GM18858 (cell line): ENCODE measurements around the gene SP110.

ENCODE experiments used
- ATAC-seq: cut with Tn5 transposase; IDR thresholded peaks from one replicate; pipeline ENCODE4 v1.9.1; 2021; ENCODE audit not compliant: unreplicated experiment

Gene SP110

DNA sequence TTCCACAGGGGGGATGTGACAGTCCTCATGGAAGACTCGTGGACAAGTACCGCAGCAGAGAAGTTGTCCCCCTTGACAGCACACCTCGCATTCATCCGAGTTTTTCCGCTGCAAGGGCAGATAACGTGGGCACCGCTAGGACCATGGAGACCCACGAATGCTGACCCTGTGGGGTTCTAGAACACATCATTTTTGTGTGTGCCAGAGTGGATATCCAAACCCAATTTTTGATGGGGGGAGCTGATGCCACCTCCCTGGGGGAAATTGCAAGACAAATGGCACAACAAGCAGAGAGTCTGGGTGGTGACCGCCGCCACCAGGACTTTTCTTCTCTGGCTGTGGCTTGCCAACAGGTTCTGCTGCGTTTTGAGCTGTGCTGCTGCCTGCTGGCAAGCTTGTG, 46.9 kb downstream of the SP110 start:
- ATAC-seq: no peak

GRCh38 chr2:230172156-230172555, 47.6 kb downstream of the SP110 start:
- ATAC-seq: no peak

- ATAC-seq: no peak
Measured at GRCh38 chr2:230170532-230170931, 49.3 kb downstream of the SP110 start.

DNA sequence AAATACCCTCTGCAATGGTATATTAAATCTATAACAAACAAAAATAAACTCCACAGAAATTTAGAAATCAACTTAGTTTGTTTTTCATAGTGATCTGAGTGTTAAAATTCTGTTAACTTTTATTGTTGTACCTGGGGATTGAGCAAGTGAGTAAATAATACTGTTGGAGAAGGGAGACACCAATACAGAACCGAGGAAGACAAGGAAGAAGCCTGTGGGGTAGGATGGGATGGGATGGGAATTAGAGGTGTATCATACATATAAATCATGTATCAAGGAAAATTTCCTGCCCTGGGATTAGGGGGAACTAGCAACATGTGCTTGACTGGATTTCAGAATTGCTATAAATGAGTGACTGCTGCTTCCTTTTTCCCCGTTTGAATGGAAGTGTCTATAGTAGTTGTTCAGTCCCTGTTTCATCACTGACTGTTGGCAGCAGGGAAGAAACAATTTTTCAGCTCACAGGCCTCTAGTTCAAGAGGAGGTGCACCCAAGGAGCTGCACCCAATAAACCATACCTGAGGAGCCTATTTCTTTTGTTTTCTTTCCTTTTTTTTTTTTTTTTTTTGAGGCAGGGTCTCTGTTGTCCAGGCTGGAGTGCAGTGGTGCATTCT, 53.1 kb downstream of the SP110 start:
- ATAC-seq: no peak

DNA sequence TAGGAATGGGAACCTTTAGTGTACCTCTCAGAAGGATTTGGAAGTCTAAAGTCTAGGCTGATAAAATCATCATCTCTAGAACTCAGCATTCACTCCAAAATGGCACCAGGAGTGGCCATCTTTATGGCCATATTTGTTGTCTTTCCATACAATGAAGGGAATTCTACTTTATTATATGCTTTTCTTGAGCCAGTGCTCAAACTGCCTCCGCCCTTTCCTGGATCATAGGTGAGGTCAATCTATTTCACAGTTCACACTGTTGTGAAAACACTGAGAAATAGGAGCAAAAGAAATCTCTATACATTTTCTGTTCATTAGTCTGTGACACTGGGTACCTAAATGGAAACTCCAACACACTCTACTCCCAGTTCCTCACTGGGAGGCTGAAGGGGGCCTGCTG, 55.6 kb downstream of the SP110 start:
- ATAC-seq: no peak

GRCh38 chr2:230162981-230163380, 56.8 kb downstream of the SP110 start:
- ATAC-seq: no peak

DNA sequence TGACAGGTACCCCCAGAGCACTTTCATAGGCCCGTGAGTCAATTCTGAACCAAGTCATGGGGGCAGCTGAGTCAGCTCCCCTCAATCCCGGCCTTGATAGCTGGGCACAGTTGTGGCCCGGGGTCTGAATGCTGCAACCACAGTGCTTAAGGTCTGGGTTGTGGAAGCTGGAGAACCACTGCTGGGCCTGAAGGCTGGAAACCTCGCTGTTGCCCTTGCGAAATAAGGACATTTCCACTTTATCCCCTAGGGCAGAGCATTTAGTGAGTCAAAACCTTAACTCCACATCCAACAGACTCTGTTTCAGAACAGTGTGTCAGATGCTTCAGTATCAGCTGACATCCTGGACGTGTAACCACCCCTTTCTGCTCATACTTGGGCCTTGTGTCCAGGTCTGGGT, 58.6 kb downstream of the SP110 start:
- no peak for ATAC-seq

DNA sequence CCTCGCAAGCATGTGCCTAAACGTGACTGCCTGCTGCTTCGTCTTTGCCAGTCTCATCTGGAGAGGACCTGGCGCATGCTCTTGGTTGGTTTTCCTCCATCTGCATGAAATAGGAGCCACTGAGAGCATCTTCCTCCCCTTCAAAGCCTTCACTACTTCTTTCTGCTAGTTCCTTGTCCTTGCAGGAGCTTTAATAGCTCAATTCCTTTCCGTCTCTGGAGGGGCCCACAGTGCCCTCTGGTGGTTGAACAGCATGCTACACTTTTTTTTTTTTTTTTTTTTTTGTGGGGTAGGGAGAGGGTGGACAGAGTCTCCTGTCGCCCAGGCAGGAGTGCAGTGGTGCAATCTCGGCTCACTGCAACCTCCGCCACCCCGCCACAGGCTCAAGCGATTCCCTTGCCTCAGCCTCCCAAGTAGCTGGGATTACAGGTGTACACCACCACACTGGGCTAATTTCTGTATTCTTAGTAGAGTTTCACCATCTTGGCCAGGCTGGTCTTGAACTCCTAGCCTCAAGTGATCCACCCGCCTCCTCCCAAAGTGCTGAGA, 59.6 kb downstream of the SP110 start:
- ATAC-seq: no peak

DNA sequence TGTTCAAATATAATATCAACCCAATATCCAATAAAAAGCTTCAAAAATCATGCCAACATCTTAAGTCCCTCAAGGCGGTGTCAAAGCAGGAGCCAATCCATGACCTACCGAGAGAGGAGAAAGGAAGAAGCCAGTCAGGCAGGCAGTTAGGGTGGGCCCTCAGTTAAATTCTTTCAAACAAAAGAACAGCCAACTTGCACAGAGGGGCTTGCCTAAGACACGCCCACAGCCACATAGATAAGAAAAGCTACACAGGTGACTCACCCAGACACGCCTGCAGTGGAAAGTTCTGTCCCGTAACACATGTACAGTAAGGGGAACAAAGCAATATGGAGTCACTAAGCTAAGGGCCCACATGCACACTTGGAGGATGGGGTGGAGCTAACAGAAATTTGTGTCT, 61.3 kb downstream of the SP110 start:
- ATAC-seq: no peak

DNA sequence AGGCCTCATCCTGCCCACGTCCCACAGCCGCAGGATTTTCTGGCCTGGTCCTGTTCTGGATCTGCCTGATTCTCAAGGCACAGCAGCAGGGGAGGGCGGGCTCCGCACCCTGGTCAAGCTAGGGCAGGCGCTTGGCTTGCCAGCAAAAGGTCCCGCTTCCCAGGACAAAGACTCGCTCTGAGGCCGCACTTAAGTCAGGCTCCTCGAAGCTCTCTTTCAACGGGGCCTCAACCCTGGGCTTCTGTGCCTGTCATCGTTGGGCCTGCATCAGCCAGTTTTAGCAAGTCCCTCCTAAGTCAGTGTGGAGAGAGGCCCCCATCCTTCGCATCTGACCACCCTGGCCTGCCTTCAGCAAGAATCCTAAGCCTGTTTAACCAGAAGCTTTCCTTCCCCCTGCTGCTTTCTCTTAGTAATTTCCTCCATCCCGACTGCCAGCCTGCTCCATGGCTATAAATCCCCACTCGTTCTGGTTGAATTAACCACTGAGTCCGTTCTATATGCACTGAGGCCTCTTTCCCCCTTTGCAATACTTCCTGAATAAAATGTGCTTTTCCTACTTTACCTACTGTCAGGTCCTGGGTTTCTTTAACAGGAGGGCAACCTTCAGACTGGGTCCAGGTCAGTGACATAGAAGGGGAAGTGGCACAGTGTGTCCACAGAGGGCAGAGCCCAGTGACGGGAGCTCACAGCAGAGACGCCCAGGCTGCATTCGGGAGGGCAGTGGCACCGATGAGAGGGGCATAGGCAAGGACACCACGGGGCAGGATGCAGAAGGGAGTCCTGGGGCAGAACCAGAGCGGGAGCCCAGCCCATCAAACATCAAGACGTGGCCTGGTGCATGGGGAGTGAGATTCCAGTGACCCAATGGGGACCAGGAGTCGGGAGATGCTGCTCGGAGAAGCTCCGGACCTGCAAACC, 62.7 kb downstream of the SP110 start:
- ATAC-seq: no peak

DNA sequence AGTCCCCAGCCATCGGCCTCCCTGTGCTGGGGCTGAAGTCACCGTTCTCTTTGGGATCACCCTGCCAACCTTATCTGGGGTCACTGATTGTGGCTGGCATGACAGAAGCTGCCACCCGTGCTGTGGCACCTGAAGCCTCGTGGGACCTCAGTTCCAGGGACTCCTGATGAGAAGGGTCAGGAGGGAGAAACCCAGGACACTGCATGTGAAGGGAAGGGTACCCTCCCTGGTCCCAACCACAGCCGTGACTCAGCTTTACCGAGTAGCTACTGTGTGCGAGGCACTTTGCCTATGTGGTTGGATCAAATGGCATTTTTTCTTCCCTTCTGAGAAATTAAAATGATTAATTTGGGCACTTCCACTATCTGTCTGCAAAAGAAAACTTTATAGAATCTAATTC, 64.4 kb downstream of the SP110 start:
- ATAC-seq: no peak

DNA sequence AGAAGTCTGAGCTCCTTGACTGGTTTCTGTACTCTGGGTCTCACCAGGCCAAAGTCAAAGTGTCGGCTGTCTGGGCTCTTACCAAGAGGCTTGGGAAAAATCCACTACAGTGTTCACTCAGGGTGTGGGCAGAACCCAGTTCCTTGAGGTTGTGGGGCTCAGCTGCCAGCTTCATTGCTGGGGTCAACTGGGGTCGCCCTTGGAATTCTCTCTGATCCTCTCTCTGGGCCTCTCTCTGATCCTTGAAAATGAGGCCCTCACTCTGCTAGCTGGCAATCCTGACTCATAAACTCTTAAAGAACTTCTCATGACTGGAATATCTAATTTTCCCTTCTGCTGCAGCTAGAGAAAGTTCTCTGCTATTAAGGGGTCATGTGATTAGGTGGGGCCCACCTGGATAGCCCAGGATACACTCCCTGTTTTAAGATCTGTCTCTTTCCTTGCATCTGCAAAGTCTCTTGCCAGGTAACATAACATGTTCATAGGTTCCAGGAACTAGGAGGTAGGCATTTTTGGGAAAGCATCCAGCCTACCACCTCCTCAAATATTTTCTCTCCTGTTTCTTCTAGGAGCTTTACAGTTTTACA, 66.3 kb downstream of the SP110 start:
- ATAC-seq: no peak

- ATAC-seq: no peak
Measured at GRCh38 chr2:230152334-230152733, 67.5 kb downstream of the SP110 start.

- ATAC-seq: no peak
Measured at GRCh38 chr2:230144355-230144754, 75.4 kb downstream of the SP110 start.

DNA sequence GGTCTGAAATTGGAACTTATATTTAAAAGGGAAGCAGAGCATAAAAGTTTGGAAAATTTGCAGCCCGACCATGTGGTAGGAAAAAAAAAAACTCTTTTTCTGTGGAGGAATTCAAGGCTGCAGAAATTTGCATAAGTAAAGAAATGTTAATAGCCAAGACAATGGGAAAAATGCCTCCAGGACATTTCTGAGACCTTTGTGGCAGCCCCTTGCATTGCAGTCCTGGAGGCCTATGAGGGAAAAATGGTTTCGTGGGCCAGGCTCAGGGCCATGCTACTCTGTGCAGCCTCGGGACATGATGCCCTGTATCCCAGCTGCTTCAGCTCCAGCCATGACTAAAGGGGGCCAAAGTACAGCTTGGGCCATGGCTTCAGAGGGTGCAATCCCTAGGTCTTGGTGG, 79.1 kb downstream of the SP110 start:
- no peak for ATAC-seq

- ATAC-seq: no peak
Measured at GRCh38 chr2:230137902-230138539, 81.8 kb downstream of the SP110 start.

GRCh38 chr2:230135130-230135525, 84.7 kb downstream of the SP110 start:
- no peak for ATAC-seq

DNA sequence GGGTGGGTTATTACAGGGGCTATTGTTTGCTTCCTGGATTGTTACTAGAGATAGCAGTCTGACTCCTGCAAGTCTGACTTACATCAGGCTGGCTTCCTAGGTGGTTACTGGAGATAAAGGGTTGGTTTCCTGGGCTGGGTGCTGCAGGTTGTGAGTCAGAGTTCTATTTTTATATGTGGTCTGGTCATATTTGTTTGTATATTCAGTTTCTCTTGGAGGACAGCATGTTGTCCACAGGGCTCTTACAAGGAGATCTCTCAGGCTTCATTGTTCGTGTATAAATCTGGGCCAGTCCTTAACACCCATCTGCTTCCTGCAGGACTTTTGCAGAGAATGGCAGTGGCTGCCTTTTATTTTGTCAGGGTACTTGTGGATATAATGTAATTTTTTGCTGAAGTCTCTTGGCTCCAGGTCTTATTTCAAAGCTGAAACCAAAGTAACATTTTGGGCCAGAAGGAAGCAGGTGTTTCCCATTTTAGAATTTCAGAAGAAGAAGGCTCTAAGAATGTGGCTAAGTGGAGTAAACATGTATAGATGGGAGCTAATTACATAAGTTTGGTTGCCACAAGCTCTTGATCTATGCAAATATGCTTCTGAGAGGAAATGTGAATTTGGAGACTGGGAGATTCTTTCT, 85.2 kb downstream of the SP110 start:
- ATAC-seq: no peak

GRCh38 chr2:230131366-230131765, 88.4 kb downstream of the SP110 start:
- no peak for ATAC-seq

DNA sequence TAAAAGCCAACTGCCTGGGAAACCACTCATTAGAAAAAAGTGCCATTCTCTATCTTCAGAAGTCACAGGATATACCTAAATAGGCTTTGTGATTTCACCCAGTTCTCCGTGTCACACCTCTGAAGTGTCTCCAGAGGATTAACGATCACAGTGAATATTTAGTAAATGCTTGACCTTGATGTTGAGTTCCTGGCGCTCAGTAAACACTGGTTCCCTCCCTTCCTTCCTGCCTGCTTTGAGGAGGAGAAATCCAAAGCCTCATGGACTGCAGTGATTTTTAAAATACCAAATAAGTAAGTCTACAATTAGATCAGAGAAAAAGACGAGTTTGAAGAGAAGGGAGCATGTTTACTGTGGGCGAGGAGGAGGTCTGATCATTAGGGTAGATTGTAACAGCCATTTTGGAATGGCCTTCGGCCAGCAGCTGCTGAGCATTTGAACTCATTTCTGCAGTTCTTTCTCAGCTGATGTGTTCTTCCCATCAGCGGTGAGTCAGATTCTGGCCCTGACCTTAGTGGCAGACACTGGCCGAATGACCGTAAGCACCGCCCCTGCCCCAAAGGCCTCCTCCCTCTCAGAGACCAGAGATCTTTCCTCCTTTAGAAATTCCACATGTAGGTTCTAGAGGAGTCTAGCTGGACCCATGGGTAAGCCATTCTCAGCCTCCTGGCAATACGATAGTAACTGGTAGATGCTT, 89.0 kb downstream of the SP110 start:
- ATAC-seq: no peak
